Stomach (tissue), 4 donors: Measurements from ENCODE around the gene GPC5.

Experiments used
- CTCF ChIP-seq, 7 experiments: fragments of 450-650 bp in 4 of 7; fragments of 200-600 bp in 3 of 7; sonication (generic) in 3 of 7; IDR thresholded peaks; one replicate each; pipeline ENCODE4 v1.5.1; 2016 to 2019; ENCODE audit warnings: antibody characterized with exemption in 7 of 7, control low read depth in 2 of 7, mild to moderate bottlenecking in 1 of 7
- POLR2A ChIP-seq, 4 donors: fragments of 450-650 bp; IDR thresholded peaks; one replicate each; pipeline ENCODE4 v1.6.1; 2016; ENCODE audit warnings: antibody characterized with exemption in 4 of 4, control low read depth in 2 of 4, mild to moderate bottlenecking in 1 of 4, moderate library complexity in 1 of 4

GRCh38 chr13:91383836-91384235 is 14.6 kb upstream of the GPC5 start:
- TF ChIP-seq CTCF (IDR thresholded peaks at IDR 0.05), result no peak
- no peak for TF ChIP-seq POLR2A (IDR thresholded peaks at IDR 0.05)
